ENCODE data around the gene SPI1.

Gene SPI1

DNA sequence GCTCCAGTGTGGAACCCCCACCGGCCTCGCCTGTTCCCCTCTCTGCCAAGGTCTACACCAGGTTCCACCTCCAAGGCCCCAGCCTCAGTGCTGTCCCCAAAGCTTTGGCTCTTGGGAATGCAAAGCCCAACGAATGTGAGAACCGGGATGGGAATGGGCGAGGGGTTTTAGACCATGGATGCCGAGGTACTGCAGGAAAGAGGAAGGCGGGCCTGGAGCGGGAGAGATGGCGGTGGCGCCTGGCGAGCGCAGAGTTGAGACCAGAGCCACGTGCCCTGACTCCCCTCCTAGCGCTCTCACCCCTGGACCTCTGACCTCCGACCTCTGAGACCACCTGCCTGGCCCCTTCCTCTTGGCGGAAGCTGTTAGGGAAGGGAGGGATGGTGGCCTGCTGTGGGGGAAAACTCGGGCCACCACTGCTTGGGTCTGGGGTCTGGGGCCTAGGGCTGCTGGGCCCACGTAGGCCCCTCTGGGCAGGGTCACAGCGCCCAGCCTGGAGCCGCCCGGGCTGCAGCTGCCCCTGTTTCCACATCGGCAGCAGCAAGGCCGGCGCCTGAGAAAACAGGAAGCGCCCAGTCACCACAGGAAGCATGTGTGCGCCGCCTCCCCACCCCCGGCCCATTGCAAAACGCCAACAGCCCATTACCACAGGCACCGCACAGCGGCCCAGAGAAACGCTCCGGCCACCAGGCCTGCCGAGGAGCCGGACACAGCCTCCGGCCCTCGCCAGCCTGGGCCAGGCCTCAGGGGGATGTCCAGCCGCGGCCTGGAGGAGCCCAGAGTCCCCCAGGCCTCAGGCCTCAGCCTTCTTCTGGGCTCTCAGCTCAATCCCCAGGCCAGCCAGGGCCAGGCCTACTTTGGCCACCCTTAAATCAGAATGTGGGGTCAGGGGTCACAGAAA, 16.2 kb upstream of the SPI1 start:
- TF ChIP-seq, protein P1, sequence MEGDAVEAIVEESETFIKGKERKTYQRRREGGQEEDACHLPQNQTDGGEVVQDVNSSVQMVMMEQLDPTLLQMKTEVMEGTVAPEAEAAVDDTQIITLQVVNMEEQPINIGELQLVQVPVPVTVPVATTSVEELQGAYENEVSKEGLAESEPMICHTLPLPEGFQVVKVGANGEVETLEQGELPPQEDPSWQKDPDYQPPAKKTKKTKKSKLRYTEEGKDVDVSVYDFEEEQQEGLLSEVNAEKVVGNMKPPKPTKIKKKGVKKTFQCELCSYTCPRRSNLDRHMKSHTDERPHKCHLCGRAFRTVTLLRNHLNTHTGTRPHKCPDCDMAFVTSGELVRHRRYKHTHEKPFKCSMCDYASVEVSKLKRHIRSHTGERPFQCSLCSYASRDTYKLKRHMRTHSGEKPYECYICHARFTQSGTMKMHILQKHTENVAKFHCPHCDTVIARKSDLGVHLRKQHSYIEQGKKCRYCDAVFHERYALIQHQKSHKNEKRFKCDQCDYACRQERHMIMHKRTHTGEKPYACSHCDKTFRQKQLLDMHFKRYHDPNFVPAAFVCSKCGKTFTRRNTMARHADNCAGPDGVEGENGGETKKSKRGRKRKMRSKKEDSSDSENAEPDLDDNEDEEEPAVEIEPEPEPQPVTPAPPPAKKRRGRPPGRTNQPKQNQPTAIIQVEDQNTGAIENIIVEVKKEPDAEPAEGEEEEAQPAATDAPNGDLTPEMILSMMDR (IDR thresholded peaks at IDR 0.05; ENCODE audit: unreplicated experiment in 3 of 3), result no peak
- H3K9me3 Mint-ChIP-seq, result no peaks in the 10 kb centered on the region
- H3K4me3 Mint-ChIP-seq, result no peak overlapping the region
- no peak overlapping the region for H3K27ac Mint-ChIP-seq
- no peaks in the 10 kb centered on the region for H3K36me3 Mint-ChIP-seq (ENCODE audit: low read depth)
- H3K27me3 Mint-ChIP-seq (ENCODE audit: low read depth), result no peaks in the 10 kb centered on the region
- H3K4me1 Mint-ChIP-seq, result peaks cover 12% of the 10 kb centered on the region

DNA sequence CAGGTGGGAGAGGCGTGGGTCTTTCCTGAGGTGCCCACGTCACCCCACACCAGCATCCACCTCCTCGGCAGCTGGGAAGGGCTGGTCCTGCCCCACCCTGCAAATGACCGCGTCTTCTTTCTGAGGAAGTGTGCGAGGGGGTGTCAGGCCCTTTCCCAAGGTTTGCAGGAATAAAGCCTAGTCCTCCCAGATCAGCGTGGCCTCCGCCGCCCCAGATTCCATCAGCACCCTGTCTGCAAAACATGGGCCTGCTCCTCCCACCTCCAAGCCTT, 15.6 kb upstream of the SPI1 start:
- H3K36me3 Mint-ChIP-seq (ENCODE audit: low read depth), result no peaks in the 10 kb centered on the region
- H3K9me3 Mint-ChIP-seq, result no peaks in the 10 kb centered on the region
- TF ChIP-seq, protein P1 (IDR thresholded peaks at IDR 0.05; ENCODE audit: unreplicated experiment in 3 of 3), result no peak
- peaks cover 10% of the 10 kb centered on the region for H3K4me1 Mint-ChIP-seq
- no peak overlapping the region for H3K4me3 Mint-ChIP-seq
- no peaks in the 10 kb centered on the region for H3K27me3 Mint-ChIP-seq (ENCODE audit: low read depth)
- H3K27ac Mint-ChIP-seq, result no peak overlapping the region

DNA sequence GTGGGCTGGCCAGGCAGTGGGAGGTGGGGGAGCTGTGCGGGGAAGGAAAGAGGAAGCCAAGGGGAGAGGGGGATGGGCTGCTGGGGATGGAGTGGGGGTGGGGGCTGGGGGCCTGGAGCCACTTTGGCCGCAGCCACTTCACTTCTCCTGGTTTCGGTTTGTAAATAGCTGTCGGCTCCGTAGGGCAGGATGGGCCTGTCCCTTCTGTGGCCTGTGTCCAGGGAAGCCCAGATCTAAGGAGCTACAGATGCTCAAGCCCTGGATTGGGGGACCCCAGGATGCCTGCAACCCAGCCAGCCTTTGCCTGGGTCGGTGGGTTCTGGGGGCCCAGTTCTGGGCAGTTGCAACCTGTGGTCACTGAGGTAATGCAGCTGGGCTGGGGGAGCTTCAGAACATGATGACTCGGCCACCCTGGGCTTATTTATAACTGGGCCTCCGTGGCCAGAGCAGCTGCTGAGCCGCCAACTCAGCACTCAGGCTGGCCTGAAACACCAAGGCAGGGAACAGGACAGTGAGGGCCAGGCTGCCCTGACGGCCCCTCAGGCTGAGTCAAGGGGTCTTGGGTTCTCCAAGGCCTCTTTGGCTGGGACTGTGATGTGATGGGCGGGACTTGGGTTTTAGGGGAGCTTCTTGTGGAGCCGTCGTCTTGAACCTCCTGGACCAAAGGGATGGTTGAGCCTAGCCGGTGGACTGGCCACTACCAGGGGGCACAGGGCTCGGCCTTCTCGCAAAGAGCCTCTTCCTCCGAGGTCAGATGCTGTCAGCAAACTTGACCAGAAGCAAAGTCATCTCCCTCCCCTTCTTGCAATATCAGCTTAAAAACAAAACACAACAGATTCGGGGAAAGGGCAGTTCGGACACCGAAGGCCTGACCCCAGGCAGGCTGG, 15.1 kb upstream of the SPI1 start:
- TF ChIP-seq, protein P1 (IDR thresholded peaks at IDR 0.05; ENCODE audit: unreplicated experiment in 3 of 3), result no peak
- H3K9me3 Mint-ChIP-seq, result no peaks in the 10 kb centered on the region
- H3K4me1 Mint-ChIP-seq, result peaks cover 9% of the 10 kb centered on the region
- peak overlapping the region; percentile 56 to 79 (median 74) for H3K27ac Mint-ChIP-seq
- no peaks in the 10 kb centered on the region for H3K36me3 Mint-ChIP-seq (ENCODE audit: low read depth)
- H3K27me3 Mint-ChIP-seq (ENCODE audit: low read depth), result no peaks in the 10 kb centered on the region
- no peak overlapping the region for H3K4me3 Mint-ChIP-seq

DNA sequence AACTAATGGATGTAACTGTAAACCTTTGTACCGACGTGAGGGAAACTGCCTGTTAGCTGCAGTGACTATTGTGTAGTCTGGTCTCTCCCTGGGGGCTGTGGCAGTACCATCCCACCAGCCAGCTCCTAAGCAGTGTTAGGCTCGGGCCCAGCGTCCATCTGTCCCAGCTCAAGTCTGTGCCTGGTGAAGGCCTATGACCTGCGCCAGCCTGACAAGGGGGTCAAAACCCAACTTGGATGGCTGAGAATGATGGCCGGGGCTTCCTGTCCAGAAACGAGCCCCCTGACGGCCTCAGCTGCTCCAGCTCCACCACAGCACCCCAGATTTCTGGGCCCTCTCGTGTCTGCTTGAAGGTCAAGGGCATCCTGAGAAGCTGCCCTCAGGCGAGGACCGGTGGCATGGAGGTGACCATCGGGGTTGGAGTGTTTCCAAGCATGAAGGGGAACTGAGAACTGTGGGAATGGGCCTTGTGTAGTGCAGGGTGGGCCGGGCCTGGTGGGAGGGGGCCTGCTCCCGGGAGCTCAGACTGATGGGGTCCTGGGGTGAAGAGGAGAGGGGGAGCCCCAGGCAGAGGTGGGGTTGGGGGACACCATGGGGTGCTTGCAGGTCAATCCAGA, 14.3 kb upstream of the SPI1 start:
- Mint-ChIP-seq H3K9me3 (no peaks in the 10 kb centered on the region), H3K27me3 (ENCODE audit: low read depth) (no peaks in the 10 kb centered on the region), H3K36me3 (ENCODE audit: low read depth) (no peaks in the 10 kb centered on the region), H3K4me1 (peaks cover 6% of the 10 kb centered on the region), H3K27ac (no peak overlapping the region), H3K4me3 (no peak overlapping the region)
- TF ChIP-seq, protein P1 (IDR thresholded peaks at IDR 0.05; ENCODE audit: unreplicated experiment in 3 of 3), result no peak

DNA sequence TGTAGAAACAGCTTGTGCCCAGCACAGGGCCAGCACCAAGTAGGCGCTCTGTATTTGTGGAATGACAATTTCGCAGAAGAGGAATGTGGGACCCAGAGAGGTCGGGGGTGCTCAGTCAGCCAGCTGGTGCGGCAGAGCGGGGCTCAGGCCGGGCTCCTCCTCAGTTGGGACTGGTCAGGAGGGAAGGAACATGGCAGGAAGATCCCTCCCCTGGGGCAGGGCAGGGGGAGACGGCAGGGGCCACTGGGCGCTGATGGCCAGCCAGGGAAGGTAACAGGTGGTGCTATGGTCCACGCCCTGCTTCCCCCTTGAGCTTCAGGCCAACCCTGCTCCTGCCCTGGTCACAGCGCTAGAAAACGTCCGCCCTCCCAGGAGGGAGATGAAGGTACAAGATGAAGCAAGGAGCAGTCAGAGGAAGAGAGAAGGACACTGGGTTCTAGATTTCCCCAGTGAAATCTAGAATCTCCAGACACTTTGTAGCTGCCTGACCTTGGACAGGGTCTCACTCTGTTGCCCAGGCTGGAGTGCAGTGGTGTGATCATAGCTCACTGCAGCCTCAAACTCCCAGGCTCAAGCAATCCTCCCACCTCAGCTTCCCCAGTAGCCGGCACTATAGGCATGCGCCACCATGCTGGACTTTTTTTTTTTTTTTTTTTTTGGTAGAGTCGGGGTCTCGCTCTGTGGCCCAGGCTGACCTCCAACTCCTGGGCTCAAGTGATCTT, 13.5 kb upstream of the SPI1 start:
- Mint-ChIP-seq H3K27me3 (ENCODE audit: low read depth) (no peaks in the 10 kb centered on the region), H3K4me1 (peaks cover 6% of the 10 kb centered on the region), H3K27ac (peak overlapping the region in 2 of 3 experiments; percentile 42 to 74), H3K36me3 (ENCODE audit: low read depth) (no peaks in the 10 kb centered on the region), H3K9me3 (no peaks in the 10 kb centered on the region), H3K4me3 (no peak overlapping the region)
- TF ChIP-seq, protein P1 (IDR thresholded peaks at IDR 0.05; ENCODE audit: unreplicated experiment in 3 of 3), result no peak

Measured in nephron (organoid).